Retinal pigment epithelial cell (primary cell): Measurements from ENCODE around the gene SDHA.
"Not testable (repeated sequence)": the region's sequence is repeated elsewhere in the genome, so short reads cannot be mapped to it uniquely, and the experiment has no call there.

ENCODE experiments used
- DNase-seq: peaks from one replicate; pipeline ENCODE4 v3.0.0-alpha.2; 2010; ENCODE audit warnings: low read depth
- H3K4me3 ChIP-seq: 2 replicates; pipeline ENCODE4 v1.5.1; 2011; ENCODE audit warnings: mild to moderate bottlenecking, low read length, control low read depth, moderate library complexity
- CTCF ChIP-seq: conservative IDR thresholded peaks from 2 replicates; pipeline ENCODE4 v1.5.1; 2011; ENCODE audit warnings: low read depth, low read length, control low read depth, inconsistent platforms

SDHA gene

GRCh38 chr5:243683-244367 is 25.7 kb downstream of the SDHA start:
- DNase-seq, H3K4me3 ChIP-seq: not testable (repeated sequence)

- not testable (repeated sequence) for DNase-seq, H3K4me3 ChIP-seq
These were observed 27.6 kb downstream of the SDHA start for GRCh38 chr5:245717-246116.

GRCh38 chr5:250396-250795 is 32.3 kb downstream of the SDHA start:
- H3K4me3 ChIP-seq, DNase-seq: not testable (repeated sequence)

GRCh38 chr5:251016-251415 is 32.9 kb downstream of the SDHA start:
- not testable (repeated sequence) for H3K4me3 ChIP-seq, DNase-seq

GRCh38 chr5:251538-251937 is 33.4 kb downstream of the SDHA start:
- DNase-seq, H3K4me3 ChIP-seq: not testable (repeated sequence)

GRCh38 chr5:251975-252374 is 33.9 kb downstream of the SDHA start:
- not testable (repeated sequence) for DNase-seq, H3K4me3 ChIP-seq

- no peak for DNase-seq
- H3K4me3 ChIP-seq, result no peak overlapping the region
- no peak for TF ChIP-seq CTCF
These were observed 34.4 kb downstream of the SDHA start for GRCh38 chr5:252546-252945.

- H3K4me3 ChIP-seq, result not testable (repeated sequence)
These were observed 36.2 kb downstream of the SDHA start for GRCh38 chr5:254322-254721.

GRCh38 chr5:255116-255515 is 37.0 kb downstream of the SDHA start:
- not testable (repeated sequence) for H3K4me3 ChIP-seq, DNase-seq

More at GRCh38 chr5:254322-254721, 36.2 kb downstream of the SDHA start:
- not testable (repeated sequence) for DNase-seq

GRCh38 chr5:256347-256746 is 38.2 kb downstream of the SDHA start:
- H3K4me3 ChIP-seq, DNase-seq: not testable (repeated sequence)

- no peak overlapping the region for H3K4me3 ChIP-seq
- TF ChIP-seq CTCF, result no peak
- DNase-seq, result no peak
These were observed 39.0 kb downstream of the SDHA start for GRCh38 chr5:257148-257547.

GRCh38 chr5:263275-263974 is 45.3 kb downstream of the SDHA start:
- DNase-seq, result peak; percentile 92
- H3K4me3 ChIP-seq, result not testable (repeated sequence)

- no peak for TF ChIP-seq CTCF
- H3K4me3 ChIP-seq, result no peak overlapping the region
- no peak for DNase-seq
These were observed 46.2 kb downstream of the SDHA start for GRCh38 chr5:264338-264737.

- not testable (repeated sequence) for DNase-seq
These were observed 48.3 kb downstream of the SDHA start for GRCh38 chr5:266311-267026.

More at GRCh38 chr5:266311-267026, 48.3 kb downstream of the SDHA start:
- not testable (repeated sequence) for H3K4me3 ChIP-seq
